Measurements from ENCODE around the gene GRM8.

DNA sequence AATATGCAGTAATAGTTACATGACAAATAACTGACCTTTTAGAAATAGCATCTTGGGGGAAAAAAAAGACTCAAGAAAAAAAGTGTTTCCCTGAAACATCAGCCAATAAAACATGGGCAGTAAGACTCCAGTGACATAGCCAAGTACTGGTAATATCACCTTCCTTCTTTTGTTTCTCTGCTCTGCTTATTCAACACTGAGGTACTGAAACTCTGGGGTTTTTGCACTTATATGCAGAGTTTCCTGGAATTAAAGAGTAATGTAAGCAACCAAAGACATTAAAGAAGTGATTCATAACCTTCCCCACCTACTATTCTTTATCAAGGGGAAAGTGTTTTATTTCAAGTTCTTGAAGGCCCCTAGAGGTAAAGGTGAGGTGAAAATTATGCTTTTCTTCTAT, 414.5 kb downstream of the GRM8 start:
- TF ChIP-seq, protein P1, sequence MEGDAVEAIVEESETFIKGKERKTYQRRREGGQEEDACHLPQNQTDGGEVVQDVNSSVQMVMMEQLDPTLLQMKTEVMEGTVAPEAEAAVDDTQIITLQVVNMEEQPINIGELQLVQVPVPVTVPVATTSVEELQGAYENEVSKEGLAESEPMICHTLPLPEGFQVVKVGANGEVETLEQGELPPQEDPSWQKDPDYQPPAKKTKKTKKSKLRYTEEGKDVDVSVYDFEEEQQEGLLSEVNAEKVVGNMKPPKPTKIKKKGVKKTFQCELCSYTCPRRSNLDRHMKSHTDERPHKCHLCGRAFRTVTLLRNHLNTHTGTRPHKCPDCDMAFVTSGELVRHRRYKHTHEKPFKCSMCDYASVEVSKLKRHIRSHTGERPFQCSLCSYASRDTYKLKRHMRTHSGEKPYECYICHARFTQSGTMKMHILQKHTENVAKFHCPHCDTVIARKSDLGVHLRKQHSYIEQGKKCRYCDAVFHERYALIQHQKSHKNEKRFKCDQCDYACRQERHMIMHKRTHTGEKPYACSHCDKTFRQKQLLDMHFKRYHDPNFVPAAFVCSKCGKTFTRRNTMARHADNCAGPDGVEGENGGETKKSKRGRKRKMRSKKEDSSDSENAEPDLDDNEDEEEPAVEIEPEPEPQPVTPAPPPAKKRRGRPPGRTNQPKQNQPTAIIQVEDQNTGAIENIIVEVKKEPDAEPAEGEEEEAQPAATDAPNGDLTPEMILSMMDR (IDR thresholded peaks at IDR 0.05): no peak
- no peak for TF ChIP-seq POLR2AphosphoS5 (IDR thresholded peaks at IDR 0.05)

Measured in stomach (tissue), 4 donors.